ENCODE measurements around the gene C10orf71.
A peak's percentile ranks its signal among the peaks of the same experiment; 100 is the strongest.

The C10orf71 gene

GRCh38 chr10:49338604-49339003 is 39.6 kb downstream of the C10orf71 start:
- DNase-seq, result no peak

- no peak for DNase-seq
Observed at GRCh38 chr10:49344840-49345239, 45.9 kb downstream of the C10orf71 start.

GRCh38 chr10:49347342-49347741 is 48.4 kb downstream of the C10orf71 start:
- peak; percentile 9 for DNase-seq

GRCh38 chr10:49347827-49348226 is 48.9 kb downstream of the C10orf71 start:
- peak; percentile 21 for DNase-seq

GRCh38 chr10:49348593-49348992 is 49.6 kb downstream of the C10orf71 start:
- DNase-seq, result peak; percentile 19

- peak; percentile 24 for DNase-seq
Observed at GRCh38 chr10:49349390-49349789, 50.4 kb downstream of the C10orf71 start.

- no peak for DNase-seq
Observed at GRCh38 chr10:49350138-49350537, 51.2 kb downstream of the C10orf71 start.

- DNase-seq, result peak; percentile 38
Observed at GRCh38 chr10:49350846-49351532, 52.0 kb downstream of the C10orf71 start.

- DNase-seq, result no peak
Observed at GRCh38 chr10:49351669-49352068, 52.7 kb downstream of the C10orf71 start.

- DNase-seq, result no peak
Observed at GRCh38 chr10:49352323-49352722, 53.4 kb downstream of the C10orf71 start.

GRCh38 chr10:49353026-49353894 is 54.3 kb downstream of the C10orf71 start:
- DNase-seq, result no peak

- DNase-seq, result peak; percentile 45
Observed at GRCh38 chr10:49353895-49354566, 55.1 kb downstream of the C10orf71 start.

- DNase-seq, result no peak
Observed at GRCh38 chr10:49354593-49354992, 55.6 kb downstream of the C10orf71 start.

- DNase-seq, result no peak
Observed at GRCh38 chr10:49355221-49355620, 56.3 kb downstream of the C10orf71 start.

GRCh38 chr10:49356181-49356580 is 57.2 kb downstream of the C10orf71 start:
- no peak for DNase-seq

- no peak for DNase-seq
Observed at GRCh38 chr10:49356944-49357343, 58.0 kb downstream of the C10orf71 start.

- no peak for DNase-seq
Observed at GRCh38 chr10:49357910-49358309, 58.9 kb downstream of the C10orf71 start.

GRCh38 chr10:49359349-49360270 is 60.6 kb downstream of the C10orf71 start:
- peak; percentile 33 for DNase-seq

GRCh38 chr10:49360271-49361177 is 61.6 kb downstream of the C10orf71 start:
- peak; percentile 44 for DNase-seq

GRCh38 chr10:49361178-49361554 is 62.2 kb downstream of the C10orf71 start:
- DNase-seq, result peak; percentile 17
